SK-N-SH (cell line): ENCODE results near the gene CFAP20.
A peak's percentile ranks its signal among the peaks of the same experiment; 100 is the strongest.

ENCODE experiments used
- NRF1 ChIP-seq: IDR thresholded peaks from 2 replicates; pipeline ENCODE4 v1.6.1; 2012; ENCODE audit warnings: low read depth, mild to moderate bottlenecking, low read length
- SIN3A ChIP-seq: IDR thresholded peaks from 2 replicates; pipeline ENCODE4 v1.6.1; 2012; ENCODE audit warnings: low read depth, mild to moderate bottlenecking, low read length, moderate library complexity, borderline replicate concordance
- TF ChIP-seq, protein P1 (sequence below): fragments of 200-600 bp; sonication (generic); IDR thresholded peaks from 2 replicates; pipeline ENCODE4 v1.6.1; 2017; ENCODE audit warnings: antibody characterized with exemption, mild to moderate bottlenecking, moderate library complexity

DNA sequence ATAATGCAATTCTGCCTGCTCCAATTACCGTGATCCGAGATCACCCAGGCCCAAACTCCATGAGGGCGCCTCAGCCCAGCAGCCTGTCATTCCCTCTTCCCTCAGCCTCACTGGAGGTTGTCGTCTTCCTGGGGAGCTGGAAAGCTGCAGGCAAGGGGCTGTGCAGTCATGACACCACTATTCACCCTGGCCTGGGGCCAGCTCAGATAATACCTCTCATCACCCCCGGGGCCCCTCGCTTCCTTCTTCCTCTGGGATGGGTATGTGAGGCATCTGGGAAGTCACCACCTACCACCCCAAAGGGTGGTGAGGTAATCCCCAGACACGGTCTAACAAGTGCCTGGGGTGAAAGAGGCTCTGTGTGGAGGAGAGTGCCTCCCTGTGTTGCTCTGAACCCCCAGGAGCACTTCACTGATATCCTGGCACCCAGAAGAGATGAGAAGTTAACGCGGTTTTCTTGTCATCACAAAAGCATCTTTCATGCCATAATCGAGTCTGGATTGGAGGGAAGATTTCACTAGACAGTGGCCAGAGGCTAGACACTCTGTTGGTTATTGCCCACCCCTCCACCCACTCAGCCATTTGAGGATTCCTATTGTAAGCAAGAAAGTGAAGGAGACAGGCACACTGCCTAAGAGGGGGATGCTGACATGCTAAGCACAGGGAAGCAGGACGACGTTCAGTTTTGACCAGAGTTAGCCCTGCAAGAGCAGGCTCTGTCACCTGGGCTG is 18.4 kb downstream of the CFAP20 start:
- TF ChIP-seq, protein P1, sequence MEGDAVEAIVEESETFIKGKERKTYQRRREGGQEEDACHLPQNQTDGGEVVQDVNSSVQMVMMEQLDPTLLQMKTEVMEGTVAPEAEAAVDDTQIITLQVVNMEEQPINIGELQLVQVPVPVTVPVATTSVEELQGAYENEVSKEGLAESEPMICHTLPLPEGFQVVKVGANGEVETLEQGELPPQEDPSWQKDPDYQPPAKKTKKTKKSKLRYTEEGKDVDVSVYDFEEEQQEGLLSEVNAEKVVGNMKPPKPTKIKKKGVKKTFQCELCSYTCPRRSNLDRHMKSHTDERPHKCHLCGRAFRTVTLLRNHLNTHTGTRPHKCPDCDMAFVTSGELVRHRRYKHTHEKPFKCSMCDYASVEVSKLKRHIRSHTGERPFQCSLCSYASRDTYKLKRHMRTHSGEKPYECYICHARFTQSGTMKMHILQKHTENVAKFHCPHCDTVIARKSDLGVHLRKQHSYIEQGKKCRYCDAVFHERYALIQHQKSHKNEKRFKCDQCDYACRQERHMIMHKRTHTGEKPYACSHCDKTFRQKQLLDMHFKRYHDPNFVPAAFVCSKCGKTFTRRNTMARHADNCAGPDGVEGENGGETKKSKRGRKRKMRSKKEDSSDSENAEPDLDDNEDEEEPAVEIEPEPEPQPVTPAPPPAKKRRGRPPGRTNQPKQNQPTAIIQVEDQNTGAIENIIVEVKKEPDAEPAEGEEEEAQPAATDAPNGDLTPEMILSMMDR, result no peak
- TF ChIP-seq SIN3A (0 out of 2 replicates have a peak, but pooled peaks have one; percentile 17), NRF1 (no peak)
